Fibroblast of skin of right biceps (primary cell): ENCODE results near the gene NIPBL.
A peak's percentile ranks its signal among the peaks of the same experiment; 100 is the strongest.
"Not testable (repeated sequence)": the region's sequence is repeated elsewhere in the genome, so short reads cannot be mapped to it uniquely, and the experiment has no call there.

Experiments
- DNase-seq: peaks from one replicate; pipeline ENCODE4 v3.0.0-alpha.2; 2013

NIPBL gene

DNA sequence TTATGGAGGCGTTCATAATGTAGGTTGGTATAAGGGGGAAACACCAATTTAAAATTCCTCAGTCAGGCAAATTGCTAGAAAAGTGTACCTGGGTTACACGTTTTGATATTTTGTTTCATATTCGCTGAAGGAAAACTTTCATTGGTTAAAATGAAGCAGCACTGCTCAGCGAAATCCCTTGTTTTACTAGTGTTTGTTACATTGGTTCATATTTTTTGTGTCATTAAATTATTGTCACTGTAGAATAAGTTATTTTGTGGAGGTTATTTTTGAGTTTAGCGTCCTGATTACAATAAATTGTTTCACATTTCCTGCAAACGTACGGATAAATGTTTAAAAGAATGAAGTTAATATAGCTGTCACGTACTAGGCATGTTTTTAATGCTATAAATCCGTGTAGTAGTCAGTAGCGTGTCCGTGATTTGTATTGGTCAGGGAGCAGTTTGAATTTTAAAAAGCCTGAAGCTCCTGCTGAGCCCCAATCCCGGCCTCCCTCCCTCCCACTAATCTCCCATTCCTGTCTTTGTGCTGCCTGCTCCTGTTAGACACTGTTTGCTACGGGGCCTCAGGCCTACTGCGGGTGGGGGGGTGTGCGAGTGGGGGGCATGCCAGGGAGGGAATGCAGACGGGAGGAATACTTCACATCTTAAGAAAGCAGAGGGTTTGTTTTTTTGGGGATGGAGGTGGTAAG, 2.0 kb downstream of the NIPBL start:
- peak; percentile 67 for DNase-seq

DNA sequence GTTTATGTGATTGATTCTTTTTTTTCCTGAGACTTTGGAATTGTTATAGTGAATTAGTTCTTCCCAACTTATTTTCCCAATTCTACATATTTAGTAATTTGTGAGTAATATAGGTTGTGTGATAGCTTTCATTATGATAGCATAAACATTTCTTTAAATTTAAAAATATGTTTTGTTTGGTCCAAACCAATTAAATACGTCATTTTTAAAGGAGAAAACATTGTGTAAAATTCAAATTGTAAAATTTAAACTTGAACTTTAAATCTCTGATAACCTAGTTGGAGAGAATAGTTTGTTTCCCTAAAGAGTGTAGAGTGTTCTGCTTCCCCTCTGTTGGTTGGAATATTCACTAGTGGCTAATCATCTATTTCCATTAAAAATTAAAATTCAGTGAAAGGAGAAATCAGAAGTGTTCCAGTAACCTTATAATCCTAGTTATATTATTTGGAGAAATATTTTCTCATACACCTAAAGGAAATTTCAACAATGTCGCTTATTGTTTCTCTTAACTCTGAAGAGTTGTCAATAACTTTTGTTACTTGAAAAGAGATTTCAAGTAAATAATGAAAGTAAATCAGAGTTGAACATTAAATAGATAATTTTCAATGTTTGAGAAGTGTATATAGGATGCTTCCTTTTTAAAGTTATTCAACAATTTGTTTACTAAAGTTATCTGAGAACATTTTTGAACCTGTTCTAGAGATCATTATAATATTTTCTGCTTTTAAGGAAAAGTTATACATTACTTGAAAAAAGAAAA, 2.9 kb downstream of the NIPBL start:
- DNase-seq: no peak

DNA sequence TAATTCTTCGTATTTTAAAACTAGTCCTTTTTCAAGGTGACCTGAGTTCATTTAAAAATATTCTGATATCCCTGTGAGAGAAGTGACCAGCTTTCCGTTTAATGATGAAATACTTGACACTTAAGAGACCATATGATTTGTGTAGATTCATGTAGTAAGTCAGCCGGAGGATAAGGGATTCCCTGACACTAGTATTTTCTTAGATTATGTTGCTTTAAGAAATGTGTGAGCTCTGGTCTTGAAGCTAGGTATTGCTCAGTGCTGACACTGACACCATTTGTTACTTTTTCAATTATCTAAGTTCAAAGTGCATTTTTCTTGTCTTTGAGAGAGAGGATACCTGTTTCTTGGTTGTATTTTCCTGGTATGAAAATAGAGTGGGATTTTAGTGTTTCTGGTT, 4.2 kb downstream of the NIPBL start:
- DNase-seq: no peak

DNA sequence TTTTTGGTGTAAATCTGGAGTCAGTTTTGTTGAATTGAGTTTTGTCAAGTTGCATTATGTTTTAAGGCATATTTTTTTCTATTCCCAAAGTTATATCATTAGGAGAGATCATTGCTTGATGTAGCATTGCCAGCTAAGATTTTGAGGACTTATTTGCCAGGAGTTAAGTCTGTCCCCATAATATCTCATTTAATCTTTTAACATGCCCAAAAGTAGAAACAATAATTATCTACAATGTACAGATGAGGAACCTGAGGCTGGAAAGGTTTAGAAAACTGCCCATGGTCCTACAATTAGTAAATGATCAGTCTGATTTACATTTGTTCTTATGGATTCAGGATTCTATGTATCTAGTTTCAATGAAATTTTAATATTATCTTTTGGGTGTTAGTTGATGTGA, 4.7 kb downstream of the NIPBL start:
- DNase-seq: no peak

DNA sequence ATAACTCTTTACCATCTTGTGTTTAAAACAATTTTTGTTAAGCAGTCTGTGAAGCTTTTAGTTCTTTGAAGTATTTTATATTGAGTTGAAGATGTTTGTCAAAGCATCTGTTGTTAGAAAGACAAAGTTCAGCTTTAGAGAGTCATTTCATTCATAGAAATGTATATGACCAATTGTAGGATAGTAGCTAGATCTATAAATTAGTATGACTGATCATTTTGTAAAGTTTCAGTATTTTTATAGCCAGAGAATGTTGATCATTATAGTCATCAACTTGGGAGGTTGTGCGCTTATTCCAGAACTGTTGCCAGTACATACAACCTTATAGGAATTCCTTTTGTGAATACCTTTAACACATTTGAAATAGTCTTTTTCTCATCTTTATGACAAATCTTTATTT, 5.2 kb downstream of the NIPBL start:
- DNase-seq: peak; percentile 24

DNA sequence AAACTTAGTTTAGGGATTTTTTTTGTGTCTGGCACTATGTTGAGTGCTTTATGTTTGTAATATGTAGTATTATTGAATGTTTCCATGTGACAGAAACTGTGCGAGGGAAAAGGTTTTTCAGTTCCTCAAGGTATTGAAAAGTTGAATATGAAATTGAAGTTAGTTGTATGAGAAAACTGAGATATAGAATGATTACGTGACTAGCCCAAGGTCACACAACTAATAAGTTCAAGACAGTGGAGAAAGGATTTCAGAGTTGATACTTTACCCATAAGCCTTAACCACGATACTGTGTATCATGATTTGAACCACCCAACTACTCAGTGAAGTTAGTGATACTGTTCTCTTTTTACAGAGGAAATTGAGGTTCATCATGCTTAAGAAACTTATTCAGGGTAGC, 5.7 kb downstream of the NIPBL start:
- DNase-seq: no peak

DNA sequence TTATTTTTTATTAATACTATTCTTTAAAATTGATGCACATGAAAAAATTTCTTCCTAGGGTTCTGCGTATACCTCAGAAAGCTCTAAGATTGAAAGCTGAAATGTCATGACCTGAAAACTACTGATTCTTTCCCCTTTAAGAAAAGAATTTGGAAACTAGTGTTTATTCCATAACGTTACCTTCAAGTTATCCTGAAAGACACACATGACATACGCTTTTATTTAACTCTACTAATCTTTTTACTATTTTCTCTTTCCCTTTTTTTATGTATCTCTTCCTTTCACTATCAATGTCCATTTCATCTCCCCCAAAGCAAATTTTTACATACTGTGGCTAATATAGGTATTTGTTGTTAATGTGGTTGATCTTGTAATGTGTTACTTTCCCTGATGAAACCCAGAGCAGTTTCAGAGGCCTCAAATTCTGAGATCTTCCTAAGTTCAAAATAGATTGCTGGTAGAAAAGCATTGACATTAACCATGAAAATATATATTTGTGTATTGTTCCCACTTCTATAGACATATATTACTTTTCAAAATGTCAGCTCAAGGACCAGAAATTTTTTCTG, 7.4 kb downstream of the NIPBL start:
- no peak for DNase-seq

DNA sequence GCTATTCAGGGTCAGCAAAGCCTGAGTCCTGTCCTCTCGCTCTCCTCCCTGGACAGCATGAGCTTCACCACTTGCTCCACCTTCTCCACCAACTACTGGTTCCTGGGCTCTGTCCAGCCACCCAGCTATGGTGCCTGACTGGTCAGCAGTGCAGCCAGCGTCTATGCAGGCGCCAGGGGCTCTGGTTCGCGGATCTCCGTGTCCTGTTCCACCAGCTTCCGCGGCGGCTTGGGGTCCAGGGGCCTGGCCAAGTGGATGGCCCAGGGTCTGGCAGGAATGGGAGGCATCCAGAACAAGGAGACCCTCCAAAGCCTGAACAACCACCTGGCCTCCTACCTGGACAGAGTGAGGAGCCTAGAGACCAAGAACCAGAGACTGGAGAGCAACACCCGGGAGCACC, 8.6 kb downstream of the NIPBL start:
- DNase-seq: no peak

DNA sequence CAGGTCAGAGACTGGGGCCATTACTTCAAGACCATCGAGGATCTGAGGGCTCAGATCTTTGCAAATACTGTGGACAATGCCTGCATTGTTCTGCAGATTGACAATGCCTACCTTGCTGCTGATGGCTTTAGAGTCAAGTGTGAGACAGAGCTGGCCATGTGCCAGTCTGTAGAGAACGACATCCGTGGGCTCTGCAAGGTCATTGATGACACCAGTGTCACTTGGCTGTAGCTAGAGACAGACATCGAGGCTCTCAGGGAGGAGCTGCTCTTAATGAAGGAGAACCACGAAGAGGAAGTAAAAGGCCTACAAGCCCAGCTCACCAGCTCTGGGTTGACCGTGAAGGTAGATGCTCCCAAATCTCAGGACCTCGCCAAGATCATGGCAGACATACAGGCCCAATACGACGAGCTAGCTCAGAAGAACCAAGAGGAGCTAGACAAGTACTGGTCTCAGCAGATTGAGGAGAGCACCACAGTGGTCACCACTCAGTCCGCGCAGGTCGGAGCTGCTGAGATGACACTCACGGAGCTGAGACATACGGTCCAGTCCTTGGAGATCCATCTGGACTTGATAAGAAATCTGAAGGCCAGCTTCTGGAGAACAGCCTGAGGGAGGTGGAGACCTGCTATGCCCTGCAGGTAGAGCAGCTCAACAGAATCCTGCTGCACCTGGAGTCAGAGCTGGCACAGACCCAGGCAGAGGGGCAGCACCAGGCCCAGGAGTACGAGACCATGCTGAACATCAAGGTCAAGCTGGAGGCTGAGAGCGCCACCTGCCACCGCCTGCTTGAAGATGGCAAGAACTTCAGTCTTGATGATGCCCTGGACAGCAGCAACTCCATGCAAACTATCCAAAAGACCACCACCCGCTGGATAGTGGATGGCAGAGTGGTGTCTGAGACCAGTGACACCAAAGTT, 9.3 kb downstream of the NIPBL start:
- DNase-seq: no peak

DNA sequence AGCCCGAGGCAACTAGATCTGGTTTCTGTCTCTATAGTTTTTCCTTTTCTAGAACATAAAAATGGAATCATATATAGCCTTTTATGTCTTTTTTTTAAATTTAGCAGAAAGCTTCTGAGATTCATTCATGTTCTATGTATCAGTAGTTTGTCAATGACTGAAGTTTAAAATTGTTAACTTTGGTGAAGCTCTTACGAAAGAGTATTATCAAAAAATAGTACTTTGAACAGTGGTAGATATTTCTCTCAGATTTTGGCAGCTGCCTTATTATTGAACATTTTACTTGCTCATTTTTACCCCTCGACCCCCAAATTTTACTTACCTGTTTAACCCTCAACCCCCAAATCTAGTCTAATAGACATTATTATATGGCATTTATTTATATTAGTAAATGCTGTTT, 10.2 kb downstream of the NIPBL start:
- DNase-seq: no peak

DNA sequence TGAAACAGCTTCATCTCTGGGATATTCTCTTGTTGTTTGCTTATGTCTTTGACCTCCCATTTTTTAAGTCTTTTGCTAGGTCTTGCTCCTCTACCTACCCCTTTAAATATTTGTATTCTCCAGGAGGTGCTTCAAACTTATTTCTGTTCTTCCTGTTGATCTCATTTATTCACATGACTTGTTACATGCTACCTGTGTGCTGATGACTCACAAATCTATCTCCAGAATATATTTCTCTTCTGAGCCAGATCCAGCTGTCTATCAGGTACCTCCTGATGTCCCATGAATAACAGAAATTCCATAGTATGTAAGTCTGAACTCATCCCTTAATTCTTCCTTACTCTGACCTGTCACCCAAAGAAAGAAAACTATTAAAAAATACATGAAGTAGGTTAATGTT, 11.0 kb downstream of the NIPBL start:
- DNase-seq: no peak

DNA sequence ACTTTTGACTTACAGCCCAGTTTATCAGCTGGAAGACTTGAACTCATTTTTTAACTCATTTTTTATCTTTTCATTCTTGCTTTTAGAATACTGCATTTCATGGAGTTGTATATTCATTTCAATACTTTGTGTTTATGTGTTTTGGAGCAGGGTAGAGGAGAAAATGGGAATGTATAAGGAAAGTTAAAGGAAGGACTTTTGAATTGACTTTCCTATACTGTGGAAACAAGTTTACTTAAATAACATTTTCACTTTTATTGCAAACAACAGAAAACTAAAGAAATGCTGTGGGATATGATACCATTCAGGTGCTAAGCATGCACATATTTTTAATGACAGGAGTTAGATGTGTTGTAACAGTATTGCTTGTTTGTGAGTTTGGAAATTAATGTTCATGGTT, 11.7 kb downstream of the NIPBL start:
- no peak for DNase-seq

DNA sequence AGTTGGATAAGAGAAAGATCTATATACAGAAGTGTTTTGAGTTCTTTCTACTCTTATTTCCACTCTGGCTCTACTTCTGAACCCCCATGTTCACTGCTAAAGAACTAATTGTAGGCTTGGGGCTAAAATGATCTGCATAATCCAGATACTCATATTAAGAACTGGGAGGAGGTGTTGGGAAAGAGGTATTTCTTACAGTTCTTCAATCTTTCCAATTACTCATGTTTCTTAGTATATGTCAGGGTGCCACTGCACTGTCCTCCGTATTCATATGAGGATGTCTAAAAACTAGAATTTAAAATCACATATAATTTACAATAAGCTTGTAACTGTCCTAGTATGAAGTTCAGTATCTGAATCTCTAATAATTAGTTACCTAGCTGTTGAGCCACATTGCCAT, 12.7 kb downstream of the NIPBL start:
- no peak for DNase-seq

DNA sequence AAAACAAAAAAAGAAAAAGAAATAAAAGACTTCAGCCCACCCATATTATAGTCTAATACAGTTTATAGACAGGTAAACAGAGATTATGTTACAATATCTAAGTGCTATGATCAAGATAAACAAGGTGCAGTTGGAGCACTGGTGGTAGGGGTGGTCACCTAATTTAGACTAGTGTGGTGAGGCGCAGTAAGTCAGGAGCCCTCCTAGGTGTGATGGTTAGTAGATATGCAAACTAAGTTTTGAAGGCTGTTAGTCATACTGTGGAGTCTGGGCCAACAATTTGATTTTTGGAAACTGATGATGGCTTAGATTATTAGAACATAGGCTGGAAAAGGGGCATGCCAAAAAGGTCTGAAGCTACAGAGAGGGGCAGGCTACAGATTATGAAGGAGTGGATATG, 14.7 kb downstream of the NIPBL start:
- no peak for DNase-seq

DNA sequence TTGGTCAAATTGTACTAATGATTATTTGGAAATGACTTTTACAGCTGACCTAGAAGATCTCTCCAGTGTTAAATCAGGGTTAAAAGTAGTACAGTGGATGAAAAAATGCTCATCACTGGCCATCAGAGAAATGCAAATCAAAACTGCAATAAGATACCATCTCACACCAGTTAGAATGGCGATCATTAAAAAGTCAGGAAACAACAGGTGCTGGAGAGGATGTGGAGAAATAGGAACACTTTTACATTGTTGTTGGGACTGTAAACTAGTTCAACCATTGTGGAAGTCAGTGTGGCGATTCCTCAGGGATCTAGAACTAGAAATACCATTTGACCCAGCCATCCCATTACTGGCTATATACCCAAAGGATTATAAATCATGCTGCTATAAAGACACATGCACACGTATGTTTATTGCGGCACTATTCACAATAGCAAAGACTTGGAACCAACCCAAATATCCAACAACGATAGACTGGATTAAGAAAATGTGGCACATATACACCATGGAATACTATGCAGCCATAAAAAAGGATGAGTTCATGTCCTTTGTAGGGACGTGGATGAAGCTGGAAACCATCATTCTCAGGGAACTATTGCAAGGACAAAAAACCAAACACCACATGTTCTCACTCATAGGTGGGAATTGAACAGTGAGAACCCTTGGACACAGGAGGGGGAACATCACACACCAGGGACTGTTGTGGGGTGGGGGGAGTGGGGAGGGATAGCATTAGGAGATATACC, 15.7 kb downstream of the NIPBL start:
- not testable (repeated sequence) for DNase-seq

DNA sequence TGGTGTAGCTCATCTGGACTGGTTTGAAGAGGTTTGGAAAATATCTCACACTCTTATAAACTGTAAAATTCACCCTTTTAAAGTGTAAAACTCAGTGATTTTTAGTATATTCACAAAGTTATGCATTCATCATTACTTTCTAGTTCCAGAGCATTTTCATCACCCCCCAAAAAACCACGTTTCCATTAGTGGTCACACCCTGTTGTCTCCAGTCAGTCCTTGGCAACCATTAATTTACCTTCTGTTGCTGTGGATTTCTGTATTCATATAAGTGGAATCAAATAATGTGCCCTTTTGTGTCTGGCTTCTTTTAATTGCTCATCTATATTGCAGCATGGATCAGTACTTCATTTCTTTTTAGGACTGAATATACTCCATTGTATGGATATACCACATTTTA, 18.4 kb downstream of the NIPBL start:
- no peak for DNase-seq

DNA sequence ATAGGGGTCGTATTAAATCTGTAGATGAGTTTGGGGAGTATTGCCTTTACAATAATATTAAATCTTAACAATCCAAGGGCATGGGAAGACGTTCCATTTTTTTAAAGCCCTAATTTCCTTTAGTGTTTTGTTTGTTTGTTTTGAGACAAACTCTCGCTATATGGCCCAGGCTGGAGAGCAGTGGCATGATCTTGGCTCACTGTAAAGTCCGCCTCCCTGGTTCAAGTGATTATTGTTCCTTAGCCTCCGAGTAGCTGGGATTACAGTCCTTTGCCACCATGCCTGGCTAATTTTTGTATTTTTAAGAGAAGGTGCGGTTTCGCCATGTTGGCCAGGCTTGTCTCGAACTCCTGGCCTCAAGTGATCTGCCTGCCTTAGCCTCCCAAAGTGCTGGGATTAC, 19.9 kb downstream of the NIPBL start:
- DNase-seq: no peak

DNA sequence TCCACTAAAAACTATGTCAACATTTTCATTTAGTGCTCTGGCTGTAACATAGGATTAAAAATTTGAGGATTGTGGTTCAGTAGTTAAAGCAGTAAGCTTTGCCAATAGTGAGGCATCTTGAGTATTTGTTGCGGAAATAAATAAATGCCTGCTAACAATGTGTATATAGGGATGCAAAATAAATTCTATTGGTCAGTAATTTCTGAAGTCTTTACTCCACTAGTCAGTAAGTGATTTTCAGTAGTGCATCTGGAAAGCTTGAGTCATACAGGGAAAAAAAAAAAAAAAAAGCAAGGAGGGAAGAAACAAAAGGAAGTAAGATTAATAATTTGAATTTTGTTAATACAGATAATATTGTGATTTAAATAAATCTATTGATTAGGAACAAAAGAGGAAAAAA, 21.0 kb downstream of the NIPBL start:
- DNase-seq: peak; percentile 33

DNA sequence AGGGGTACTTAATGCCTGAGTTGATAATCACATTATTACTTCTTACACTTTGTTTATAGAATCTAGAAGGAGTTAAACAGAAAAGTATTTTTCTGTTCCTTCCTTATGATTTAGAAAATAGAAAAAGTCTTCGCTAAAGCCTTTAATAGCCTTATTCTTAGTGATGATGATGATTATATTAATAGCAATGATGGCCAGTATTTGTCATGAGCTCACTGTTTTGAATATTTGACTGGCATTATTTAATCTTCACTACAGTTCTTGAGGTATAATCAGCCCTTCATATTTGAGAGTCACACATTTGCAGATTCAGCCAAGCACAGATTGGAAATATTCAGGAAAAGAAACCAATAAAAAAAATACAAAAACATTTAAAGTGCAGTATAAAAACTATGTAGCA, 23.3 kb downstream of the NIPBL start:
- no peak for DNase-seq

DNA sequence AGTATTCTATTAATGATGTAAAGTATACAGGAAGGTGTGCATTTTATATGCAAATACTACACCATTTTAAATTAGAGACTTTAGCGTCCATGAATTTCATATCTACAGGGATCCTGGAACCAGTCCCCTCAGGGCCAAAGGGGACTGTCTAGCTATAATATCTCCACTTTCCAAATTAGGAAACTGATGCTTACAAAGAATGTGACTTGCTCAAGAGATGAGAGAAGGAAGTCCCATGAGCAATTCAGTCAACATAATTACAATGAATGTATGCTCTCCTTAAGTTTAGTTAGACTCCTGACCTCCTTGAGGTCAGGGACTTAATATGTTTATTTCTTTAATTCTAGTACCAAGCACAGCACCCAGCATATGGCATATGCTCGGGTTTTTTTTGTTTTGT, 23.7 kb downstream of the NIPBL start:
- DNase-seq: no peak

DNA sequence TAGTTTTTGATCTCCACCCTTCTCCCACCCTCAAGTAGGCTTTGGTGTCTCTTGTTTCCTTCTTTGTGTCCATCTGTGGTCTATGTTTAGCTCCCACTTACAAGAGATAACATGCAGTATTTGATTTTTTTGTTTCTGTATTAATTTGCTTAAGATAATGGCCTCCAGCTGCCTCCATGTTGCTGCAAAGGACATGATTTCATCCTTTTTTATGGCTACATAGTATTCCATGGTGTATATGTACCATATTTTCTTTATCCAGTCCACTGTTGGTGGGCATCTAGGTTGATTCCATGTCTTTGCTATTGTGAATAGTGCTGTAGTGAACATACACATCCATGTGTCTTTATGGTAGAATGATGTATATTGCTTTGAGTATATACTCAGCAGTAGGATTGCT, 24.5 kb downstream of the NIPBL start:
- DNase-seq: not testable (repeated sequence)

DNA sequence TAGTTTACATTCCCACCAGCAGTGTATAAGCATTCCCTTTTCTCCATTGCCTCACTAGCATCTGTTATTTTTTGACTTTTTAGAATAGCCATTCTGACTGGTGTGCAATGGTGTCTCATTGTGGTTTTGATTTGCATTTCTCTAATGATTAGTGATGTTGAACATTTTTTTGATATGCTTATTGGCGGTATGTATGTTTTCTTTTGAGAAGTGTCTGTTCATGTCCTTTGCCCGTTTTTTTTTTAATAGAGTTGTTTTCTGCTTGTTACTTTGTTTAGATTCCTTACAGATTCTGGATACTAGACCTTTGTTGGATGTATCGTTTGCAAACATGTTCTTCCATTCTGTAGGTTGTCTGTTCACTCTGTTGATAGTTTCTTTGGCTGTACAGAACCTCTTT, 25.3 kb downstream of the NIPBL start:
- DNase-seq: no peak

DNA sequence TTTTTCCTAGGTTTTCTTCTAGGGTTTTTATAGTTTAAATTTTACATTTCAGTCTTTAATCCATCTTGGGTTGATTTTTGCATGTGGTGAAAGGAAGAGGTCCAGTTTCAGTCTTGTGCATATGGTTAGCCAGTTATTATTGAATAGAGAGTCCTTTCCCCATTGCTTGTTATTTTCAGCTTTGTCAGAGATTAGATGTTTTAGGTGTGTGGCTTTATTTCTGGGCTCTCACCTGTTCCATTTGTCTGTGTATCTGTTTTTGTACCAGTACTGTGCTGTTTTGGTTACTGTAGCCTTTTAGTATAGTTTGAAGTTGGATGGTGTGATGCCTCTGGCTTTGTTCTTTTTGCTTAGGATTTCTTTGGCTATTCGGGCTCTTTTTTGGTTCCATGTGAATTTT, 25.8 kb downstream of the NIPBL start:
- no peak for DNase-seq
